KMS-11 (cell line): ENCODE results near the gene GJA5.

ENCODE experiments used
- H2AFZ ChIP-seq: fragments of 200-600 bp; sonication (generic); 2 replicates; pipeline ENCODE4 v1.6.1; 2016; ENCODE audit warnings: antibody characterized with exemption, mixed run types, low read depth
- H3K27ac ChIP-seq: fragments of 200-600 bp; sonication (generic); 2 replicates; pipeline ENCODE4 v1.6.1; 2016; ENCODE audit warnings: mild to moderate bottlenecking, mixed run types
- H3K27me3 ChIP-seq: fragments of 200-600 bp; sonication (generic); 2 replicates; pipeline ENCODE4 v1.6.1; 2017; ENCODE audit warnings: mild to moderate bottlenecking, low read depth, mixed run types, moderate library complexity; ENCODE audit not compliant: insufficient read depth
- H3K36me3 ChIP-seq: fragments of 200-600 bp; sonication (generic); 2 replicates; pipeline ENCODE4 v1.6.1; 2017; ENCODE audit warnings: mild to moderate bottlenecking, mixed run types; ENCODE audit not compliant: insufficient read depth
- H3K4me1 ChIP-seq: fragments of 200-600 bp; sonication (generic); 2 replicates; pipeline ENCODE4 v1.6.1; 2016; ENCODE audit warnings: mild to moderate bottlenecking, low read depth, mixed run types; ENCODE audit not compliant: poor library complexity, severe bottlenecking
- H3K4me2 ChIP-seq: fragments of 200-600 bp; sonication (generic); 2 replicates; pipeline ENCODE4 v1.7.0; 2016; ENCODE audit warnings: mild to moderate bottlenecking, mixed run types
- H3K4me3 ChIP-seq: fragments of 200-600 bp; sonication (generic); IDR thresholded peaks from 2 replicates; pipeline ENCODE4 v1.6.1; 2017; ENCODE audit warnings: low read depth, low read length, mixed read lengths; ENCODE audit not compliant: insufficient read depth
- H3K79me2 ChIP-seq: fragments of 200-600 bp; sonication (generic); 2 replicates; pipeline ENCODE4 v1.6.1; 2016; ENCODE audit warnings: low read depth, mixed run types; ENCODE audit not compliant: insufficient read depth
- H3K9ac ChIP-seq: fragments of 200-600 bp; sonication (generic); 2 replicates; pipeline ENCODE4 v1.6.1; 2016; ENCODE audit warnings: mild to moderate bottlenecking, mixed run types
- H4K20me1 ChIP-seq: fragments of 200-600 bp; sonication (generic); 2 replicates; pipeline ENCODE4 v1.6.1; 2016; ENCODE audit warnings: mild to moderate bottlenecking, mixed run types; ENCODE audit not compliant: insufficient read depth
- CTCF ChIP-seq: fragments of 200-600 bp; sonication (generic); conservative IDR thresholded peaks from 2 replicates; pipeline ENCODE4 v1.6.1; 2017; ENCODE audit warnings: low read depth, mild to moderate bottlenecking, antibody characterized with exemption, low read length, moderate library complexity, mixed read lengths

The GJA5 gene

GRCh38 chr1:147756341-147756740 is 4.1 kb downstream of the GJA5 start:
- Histone ChIP-seq H4K20me1 (no peaks in the 10 kb centered on the region), H2AFZ (no peak overlapping the region), H3K4me1 (no peaks in the 10 kb centered on the region), H3K27ac (no peak overlapping the region), H3K9ac (no peak overlapping the region), H3K4me3 (no peak overlapping the region), H3K4me2 (no peak overlapping the region), H3K79me2 (no peaks in the 10 kb centered on the region), H3K36me3 (no peaks in the 10 kb centered on the region), H3K27me3 (no peaks in the 10 kb centered on the region)
- TF ChIP-seq CTCF = no peak

GRCh38 chr1:147754661-147755060 is 5.7 kb downstream of the GJA5 start:
- no peak overlapping the region for H3K4me2 ChIP-seq
- H3K27ac ChIP-seq = no peak overlapping the region
- H4K20me1 ChIP-seq = no peaks in the 10 kb centered on the region
- H3K27me3 ChIP-seq = no peaks in the 10 kb centered on the region
- no peak overlapping the region for H3K9ac ChIP-seq
- H3K79me2 ChIP-seq = no peaks in the 10 kb centered on the region
- H2AFZ ChIP-seq = no peak overlapping the region
- no peaks in the 10 kb centered on the region for H3K36me3 ChIP-seq
- H3K4me1 ChIP-seq = no peaks in the 10 kb centered on the region
- no peak for TF ChIP-seq CTCF
- H3K4me3 ChIP-seq = no peak overlapping the region

GRCh38 chr1:147753081-147753480 is 7.3 kb downstream of the GJA5 start:
- H3K4me2 ChIP-seq = no peak overlapping the region
- no peaks in the 10 kb centered on the region for H4K20me1 ChIP-seq
- H3K36me3 ChIP-seq = no peaks in the 10 kb centered on the region
- H3K79me2 ChIP-seq = no peaks in the 10 kb centered on the region
- H3K4me3 ChIP-seq = no peak overlapping the region
- no peaks in the 10 kb centered on the region for H3K4me1 ChIP-seq
- no peak for TF ChIP-seq CTCF
- H2AFZ ChIP-seq = no peak overlapping the region
- no peak overlapping the region for H3K27ac ChIP-seq
- H3K27me3 ChIP-seq = no peaks in the 10 kb centered on the region
- no peak overlapping the region for H3K9ac ChIP-seq

GRCh38 chr1:147752511-147752910 is 7.9 kb downstream of the GJA5 start:
- Histone ChIP-seq H3K36me3 (no peaks in the 10 kb centered on the region), H3K4me2 (no peak overlapping the region), H3K79me2 (no peaks in the 10 kb centered on the region), H2AFZ (no peak overlapping the region), H3K4me1 (no peaks in the 10 kb centered on the region), H4K20me1 (no peaks in the 10 kb centered on the region), H3K27ac (no peak overlapping the region), H3K27me3 (no peaks in the 10 kb centered on the region), H3K4me3 (no peak overlapping the region), H3K9ac (no peak overlapping the region)
- no peak for TF ChIP-seq CTCF

- Histone ChIP-seq H2AFZ (no peak overlapping the region), H3K36me3 (no peaks in the 10 kb centered on the region), H3K4me3 (no peak overlapping the region), H3K4me1 (no peaks in the 10 kb centered on the region), H3K79me2 (no peaks in the 10 kb centered on the region), H3K27me3 (no peaks in the 10 kb centered on the region), H4K20me1 (no peaks in the 10 kb centered on the region), H3K4me2 (no peak overlapping the region), H3K9ac (no peak overlapping the region), H3K27ac (no peak overlapping the region)
- no peak for TF ChIP-seq CTCF
These were observed 9.1 kb downstream of the GJA5 start for GRCh38 chr1:147751346-147751745.
